ENCODE data around the gene ABHD16A. TPM values are rescaled to one million over a fixed set of nuclear protein-coding genes. Genes with fewer than 3 reads are reported as not detected.

The ABHD16A gene
- total and polyA plus RNA-seq, 2 of the 13 experiments (the other 11 are each of a cell fraction or from before 2014, with no cell fraction given), result 43.5 to 45.4 TPM

GRCh38 chr6:31737315-31737990, 34.3 kb upstream of the ABHD16A start (continued):
- TF ChIP-seq ETS1 (CRISPR knock-in tag; IDR thresholded peaks at IDR 0.05) (0 out of 2 replicates have a peak, but pooled peaks have one; percentile 53), FOXO4 (CRISPR knock-in tag; conservative IDR thresholded peaks at IDR 0.05) (no peak), ZNF570 (CRISPR knock-in tag; IDR thresholded peaks at IDR 0.05; ENCODE audit: borderline replicate concordance) (no peak), SOX13 (IDR thresholded peaks at IDR 0.05) (no peak; the same call in none of the 2 replicates), SOX13 (CRISPR knock-in tag; conservative IDR thresholded peaks at IDR 0.05 in 1 of 2, IDR thresholded peaks at IDR 0.05 in 1 of 2) (peak in 1 of 2 experiments; percentile 86; a peak in 3 of 4 replicates), PHF8 (CRISPR knock-in tag; IDR thresholded peaks at IDR 0.05) (no peak), ZBTB33 (CRISPR knock-in tag; IDR thresholded peaks at IDR 0.05) (no peak; the same call in 1 of the 2 replicates), MED1 (CRISPR knock-in tag; IDR thresholded peaks at IDR 0.05) (peak; percentile 87), PCBP1 (IDR thresholded peaks at IDR 0.05; ENCODE audit: borderline replicate concordance, low read depth, low read length) (no peak), PHB2 (IDR thresholded peaks at IDR 0.05; ENCODE audit: partially characterized antibody) (no peak), ZNF296 (CRISPR knock-in tag; conservative IDR thresholded peaks at IDR 0.05) (no peak), ZNF709 (CRISPR knock-in tag; IDR thresholded peaks at IDR 0.05) (peak; percentile 70; the same call in 1 of the 2 replicates), ZNF253 (CRISPR knock-in tag; IDR thresholded peaks at IDR 0.05; ENCODE audit: borderline replicate concordance) (no peak), THAP7 (CRISPR knock-in tag; IDR thresholded peaks at IDR 0.05) (no peak), DBP (CRISPR knock-in tag; IDR thresholded peaks at IDR 0.05; ENCODE audit: not compliant biosample characterization) (no peak), EEA1 (CRISPR knock-in tag; IDR thresholded peaks at IDR 0.05; ENCODE audit: borderline replicate concordance) (no peak), CEBPG (CRISPR knock-in tag; IDR thresholded peaks at IDR 0.05) (peak; percentile 21; the same call in 1 of the 2 replicates), ZNF460 (CRISPR knock-in tag; IDR thresholded peaks at IDR 0.05; ENCODE audit: borderline replicate concordance) (peak; percentile 84; the same call in 1 of the 2 replicates), KLF13 (CRISPR knock-in tag; IDR thresholded peaks at IDR 0.05) (no peak), MTF2 (CRISPR knock-in tag; IDR thresholded peaks at IDR 0.05; ENCODE audit: borderline replicate concordance) (peak; percentile 18; the same call in 1 of the 2 replicates), PAWR (CRISPR knock-in tag; IDR thresholded peaks at IDR 0.05; ENCODE audit: borderline replicate concordance) (no peak), CREM (IDR thresholded peaks at IDR 0.05) (peak; percentile 90), CREM (CRISPR knock-in tag; IDR thresholded peaks at IDR 0.05) (no peak), ZNF124 (CRISPR knock-in tag; IDR thresholded peaks at IDR 0.05) (no peak), PRMT3 (CRISPR knock-in tag; IDR thresholded peaks at IDR 0.05; ENCODE audit: borderline replicate concordance, low read depth) (no peak)
